K562 (cell line): ENCODE data around the gene GNPTAB. TPM values are rescaled to one million over a fixed set of nuclear protein-coding genes. Genes with fewer than 3 reads are reported as not detected.

ENCODE experiments used
- ATAC-seq: fragments of 200-7000 bp; cut with Tn5 transposase; 3 replicates; pipeline ENCODE4 v1.9.1; 2020; ENCODE audit warnings: moderate library complexity
- BruUV-seq: library from RNA; stranded (reverse); fragments of 400-500 nt; replicated peaks from 2 replicates; lab custom pipeline; 2021; lab: Mats Ljungman, UMichigan
- CTCF ChIA-PET: fragments of 300-600 bp; formaldehyde crosslinking; extraction: SDS; loops from one replicate; lab custom pipeline; 2021; ENCODE audit warnings: low intra/inter-chr PET ratio; lab: Yijun Ruan, JAX
- POLR2A ChIA-PET: fragments of 300-600, 350-650 bp; sonication (Branson Sonifier 250); formaldehyde crosslinking; extraction: SDS; loops from one replicate; lab custom pipeline; 2021; ENCODE audit warnings: antibody characterized with exemption, inconsistent platforms; lab: Yijun Ruan, JAX
- DNase-seq, 4 experiments: peaks; one replicate each; pipeline versions ENCODE4 v3.0.0 to v3.0.0-alpha.2; 2011 to 2018; ENCODE audit warnings: low spot score in 3 of 4, mixed read lengths in 3 of 4; ENCODE audit errors: extremely low read depth in 1 of 4
- FAIRE-seq: peaks from 2 replicates; lab custom pipeline; 2011; peaks lifted over from hg19 to GRCh38; lab: Jason Lieb, UNC
- H2AFZ ChIP-seq: 2 replicates; pipeline ENCODE4 v1.6.0; 2011; ENCODE audit warnings: low read depth, low read length, control low read depth, inconsistent platforms
- H3K27ac ChIP-seq: fragments of 200-600 bp; 3 replicates; pipeline ENCODE4 v1.8.0; 2011; ENCODE audit warnings: low read depth, mild to moderate bottlenecking, control low read depth, inconsistent platforms, low read length, moderate library complexity, mixed read lengths; ENCODE audit errors: extremely low read depth
- H3K27me3 ChIP-seq, 2 experiments: fragments of 300-600 bp in 1 of 2; 2 replicates in 1 of 2; 3 replicates in 1 of 2; pipeline versions ENCODE4 v1.6.0 to v1.8.0; 2011; ENCODE audit warnings: inconsistent platforms in 2 of 2, low read length in 2 of 2, mild to moderate bottlenecking in 1 of 2, mixed read lengths in 1 of 2, moderate library complexity in 1 of 2; ENCODE audit not compliant: control insufficient read depth in 2 of 2, insufficient read depth in 2 of 2
- H3K36me3 ChIP-seq: fragments of 300-600 bp; 3 replicates; pipeline ENCODE4 v1.8.0; 2011; ENCODE audit warnings: mild to moderate bottlenecking, low read length, inconsistent platforms; ENCODE audit not compliant: control insufficient read depth, insufficient read depth
- H3K4me1 ChIP-seq, 2 experiments: fragments of 200-600 bp in 1 of 2; replicated peaks in 1 of 2; 2 replicates in 1 of 2; 3 replicates in 1 of 2; pipeline versions ENCODE4 v1.5.1 to v1.8.0; 2011; ENCODE audit warnings: inconsistent platforms in 2 of 2, low read length in 2 of 2, mild to moderate bottlenecking in 1 of 2, mixed read lengths in 1 of 2, moderate library complexity in 1 of 2; ENCODE audit not compliant: control insufficient read depth in 2 of 2, insufficient read depth in 2 of 2
- H3K4me2 ChIP-seq: 2 replicates; pipeline ENCODE4 v1.6.1; 2011; ENCODE audit warnings: low read length, control low read depth, inconsistent platforms, mixed read lengths; ENCODE audit not compliant: insufficient read depth
- H3K4me3 ChIP-seq: fragments of 200-600 bp; sonication (generic), shearing (Covaris generic); 2 replicates; pipeline ENCODE4 v1.5.1; 2016; ENCODE audit warnings: control low read depth, inconsistent platforms
- H3K79me2 ChIP-seq: fragments of 200-600 bp; 3 replicates; pipeline ENCODE4 v1.8.0; 2011; ENCODE audit warnings: low read length, inconsistent platforms; ENCODE audit not compliant: control insufficient read depth, insufficient read depth
- H3K9ac ChIP-seq, 2 experiments: 2 replicates each; pipeline versions ENCODE4 v1.6.0 to v1.6.1; 2011; ENCODE audit warnings: low read depth in 2 of 2, low read length in 2 of 2, control low read depth in 1 of 2, inconsistent platforms in 1 of 2, mild to moderate bottlenecking in 1 of 2, mixed read lengths in 1 of 2; ENCODE audit not compliant: insufficient read depth in 1 of 2
- H3K9me1 ChIP-seq: one replicate; pipeline ENCODE4 v1.6.0; 2011; ENCODE audit warnings: inconsistent platforms, mild to moderate bottlenecking, low read length, moderate library complexity; ENCODE audit not compliant: control insufficient read depth, insufficient read depth
- H3K9me3 ChIP-seq: replicated peaks from 2 replicates; pipeline ENCODE4 v1.5.1; 2011; ENCODE audit warnings: low read depth, low read length, inconsistent platforms; ENCODE audit not compliant: control insufficient read depth, insufficient read depth
- H4K20me1 ChIP-seq: replicated peaks from 2 replicates; pipeline ENCODE4 v1.6.1; 2011; ENCODE audit warnings: low read length, inconsistent platforms, mixed read lengths; ENCODE audit not compliant: control insufficient read depth, insufficient read depth
- BHLHE40 ChIP-seq: IDR thresholded peaks from 2 replicates; pipeline ENCODE4 v1.6.1; 2011; ENCODE audit warnings: low read length, improper control_type of control experiment
- CBX1 ChIP-seq: sonication (generic); IDR thresholded peaks from 2 replicates; pipeline ENCODE4 v1.6.1; 2016; ENCODE audit warnings: antibody characterized with exemption, low read depth, mild to moderate bottlenecking
- FOSL1 ChIP-seq: fragments of 200-800 bp; sonication (Bioruptor generic); conservative IDR thresholded peaks from 2 replicates; pipeline ENCODE4 v1.6.1; 2016; ENCODE audit warnings: missing genetic modification characterization, missing compliant biosample characterization
- ILF3 ChIP-seq: fragments of 450-650 bp; IDR thresholded peaks from 2 replicates; pipeline ENCODE4 v1.6.1; 2018; ENCODE audit warnings: antibody characterized with exemption, mild to moderate bottlenecking, moderate library complexity, borderline replicate concordance
- KLF16 ChIP-seq: IDR thresholded peaks from 2 replicates; pipeline ENCODE4 v1.6.1; 2016; ENCODE audit warnings: antibody characterized with exemption
- MEIS2 ChIP-seq: fragments of 450-650 bp; IDR thresholded peaks from 2 replicates; pipeline ENCODE4 v1.6.1; 2014; ENCODE audit warnings: mild to moderate bottlenecking; ENCODE audit not compliant: partially characterized antibody
- MYNN ChIP-seq, 2 experiments: sonication (generic); formaldehyde crosslinking in 1 of 2; IDR thresholded peaks; 2 replicates each; pipeline versions ENCODE4 v1.5.0 to v1.6.1; 2016 to 2020; ENCODE audit warnings: antibody characterized with exemption in 1 of 2, missing genetic modification reagents in 1 of 2
- SMAD4 ChIP-seq: fragments of 250-450 bp; sonication (Bioruptor Pico); conservative IDR thresholded peaks from 2 replicates; pipeline ENCODE4 v1.8.0; 2021; ENCODE audit warnings: inconsistent platforms, mild to moderate bottlenecking, moderate library complexity
- TARDBP ChIP-seq: fragments of 450-650 bp; IDR thresholded peaks from 2 replicates; pipeline ENCODE4 v1.6.1; 2016
- TCFL5 ChIP-seq: fragments of 250-450 bp; sonication (Bioruptor Pico); conservative IDR thresholded peaks from 2 replicates; pipeline ENCODE4 v1.6.1; 2021; ENCODE audit warnings: mild to moderate bottlenecking, moderate library complexity, matching md5 sums
- TEAD1 ChIP-seq, 2 experiments: fragments of 450-650 bp in 1 of 2; sonication (generic) in 1 of 2; formaldehyde crosslinking; IDR thresholded peaks; 2 replicates each; pipeline versions ENCODE4 v1.4.0 to v1.8.0; 2020 to 2022; ENCODE audit warnings: mild to moderate bottlenecking in 2 of 2, missing genetic modification reagents in 1 of 2
- XRCC3 ChIP-seq: fragments of 450-650 bp; IDR thresholded peaks from 2 replicates; pipeline ENCODE4 v1.6.1; 2017; ENCODE audit warnings: mild to moderate bottlenecking, moderate library complexity
- ZFP30 ChIP-seq: fragments of 250-450 bp; sonication (Bioruptor Pico); IDR thresholded peaks from 2 replicates; pipeline ENCODE4 v1.8.0; 2022; ENCODE audit warnings: moderate library complexity, mild to moderate bottlenecking, inconsistent platforms, borderline replicate concordance
- ZKSCAN1 ChIP-seq: fragments of 150-350 bp; IDR thresholded peaks from 2 replicates; pipeline ENCODE4 v1.6.1; 2016; ENCODE audit warnings: low read depth, low read length
- ZNF785 ChIP-seq: fragments of 250-450 bp; sonication (Bioruptor Pico); IDR thresholded peaks from 2 replicates; pipeline ENCODE4 v1.4.0; 2020; ENCODE audit warnings: mild to moderate bottlenecking
- WGBS: fragments of 100-300 bp; shearing (Covaris generic); methylation state at CpG from one replicate; pipeline ENCODE4 v1.1.6; 2016; ENCODE audit warnings: low coverage, mixed read lengths; ENCODE audit not compliant: insufficient coverage; ENCODE audit errors: missing lambda C conversion rate; 5-methylcytosine and 5-hydroxymethylcytosine counted together
- in situ Hi-C: fragments of 300-500 bp; cut with MboI; formaldehyde crosslinking; loops from 4 replicates; pipeline ENCODE4 v1.15.0; 2018; ENCODE audit warnings: inconsistent platforms, mixed read lengths
- intact Hi-C: fragments of 100-400 bp; cut with micrococcal nuclease; formaldehyde crosslinking; loops from 2 replicates; pipeline ENCODE4 v1.14.2; 2022
- polyA plus RNA-seq, 8 experiments: library from polyadenylated mRNA; depleted of rRNA in 4 of 8; stranded (reverse) in 5 of 8; unstranded in 3 of 8; fragments of >200 nt; fragmentation: Nextera tagmentation in 2 of 8; fragmentation: Illumina TruSeq in 1 of 8; extraction: Ambion mirVana in 2 of 8; extraction: Trizol in 1 of 8; gene quantifications; 2 replicates each; pipeline versions ENCODE4 v1.2.1 to v1.2.3, GENCODE V29; 2011 to 2014; ENCODE audit warnings: inconsistent platforms in 1 of 8, missing spikeins in 1 of 8
- total RNA-seq, 7 experiments: library from RNA; depleted of rRNA in 6 of 7; stranded (reverse); fragments of >200 nt in 6 of 7; fragmentation: Illumina TruSeq in 2 of 7; extraction: Trizol in 2 of 7; gene quantifications; 2 replicates each; pipeline versions ENCODE4 v1.2.1 to v1.2.3, GENCODE V29; 2011 to 2021; ENCODE audit warnings: low replicate concordance in 1 of 7
- TF ChIP-seq, protein P1 (sequence below), 2 experiments: fragments of 450-650 bp in 1 of 2; IDR thresholded peaks; 2 replicates each; pipeline ENCODE4 v1.6.1; 2011 to 2017; ENCODE audit warnings: low read depth in 2 of 2, antibody characterized with exemption in 1 of 2, borderline replicate concordance in 1 of 2, low read length in 1 of 2, mild to moderate bottlenecking in 1 of 2, mixed read lengths in 1 of 2; ENCODE audit not compliant: control insufficient read depth in 1 of 2
- TF ChIP-seq, protein P2 (sequence below): fragments of 450-650 bp; conservative IDR thresholded peaks from 2 replicates; pipeline ENCODE4 v1.6.1; 2016; ENCODE audit warnings: missing genetic modification characterization, low read depth, mild to moderate bottlenecking, missing compliant biosample characterization, moderate library complexity

GNPTAB gene
- total and polyA plus RNA-seq, 9 of the 15 experiments (the other 6 are each of a cell fraction or from before 2014, with no cell fraction given), result 5.9 to 23.2 (median 19.3) TPM

DNA sequence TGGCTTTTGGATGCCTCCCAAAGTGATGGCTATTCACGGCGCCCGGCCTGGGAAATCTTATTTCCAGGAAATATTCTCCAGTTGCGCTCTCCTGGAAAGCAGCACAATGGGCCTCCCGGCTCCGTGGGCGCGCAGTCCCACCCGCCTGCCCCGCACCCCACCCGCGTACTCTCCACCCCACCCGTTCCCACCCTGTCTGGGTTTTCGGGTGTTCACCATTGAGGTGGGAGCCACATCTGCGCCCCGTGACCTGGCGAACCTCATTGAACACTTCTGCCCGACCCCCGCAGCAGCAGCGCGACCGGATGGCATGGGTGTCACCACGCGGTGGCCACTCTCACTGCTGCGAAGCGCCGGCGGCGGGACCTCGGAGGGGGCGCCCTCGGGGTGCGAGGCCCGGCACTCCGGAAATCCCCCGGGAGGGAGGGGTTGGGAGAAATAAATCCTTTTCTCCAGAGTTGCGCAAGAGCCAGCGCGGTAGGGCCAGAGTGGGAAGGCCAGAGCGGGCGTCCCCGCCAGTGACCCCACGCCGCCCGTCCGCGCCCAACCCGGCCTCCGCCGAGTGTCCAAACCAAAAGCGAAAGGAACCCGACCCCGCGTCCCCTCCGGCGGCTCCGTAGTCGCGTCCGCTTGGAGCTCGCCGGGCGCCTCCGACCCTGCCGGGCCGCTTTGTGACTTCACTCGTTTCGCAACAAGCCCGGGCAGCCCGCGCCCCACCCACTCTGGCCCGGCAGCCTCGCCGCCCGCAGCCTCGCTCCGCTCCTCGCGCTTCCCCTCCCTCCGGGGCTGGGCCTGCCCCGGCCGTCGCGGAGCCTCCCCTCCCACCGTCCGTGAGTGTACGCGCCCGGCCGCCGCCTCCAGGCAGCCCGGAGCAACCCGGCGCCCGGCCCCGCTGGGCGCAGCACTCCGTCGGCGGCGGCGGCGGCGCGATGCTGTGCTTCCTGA is 46.4 kb upstream of the GNPTAB start, which contains the start of gene DRAM1:
DRAM1 (plus strand) TSS at position 720 of the 945 bp plus-strand sequence; CDS start at position 930, 210 bp downstream.
- ChIA-PET POLR2A (interaction anchor here (0.6 to 1.6 kb wide), 11 partner anchors 8 to 85 kb away, joined by 3 to 5 read pairs (median 4); no protein-coding TSS in a partner anchor), CTCF (no interaction called here)
- intact Hi-C loops (no loop called here), in situ Hi-C loops (no loop called here)
- peak within 1 kb of the TSS; percentile 99 for H2AFZ ChIP-seq
- H3K4me3 ChIP-seq, result peak within 1 kb of the TSS; percentile 58
- no peaks in the 10 kb centered on the region for H3K79me2 ChIP-seq
- ATAC-seq, result peak; percentile 94
- no peaks in the 10 kb centered on the region for H3K36me3 ChIP-seq
- peak within 1 kb of the TSS; percentile 87 to 98 for H3K9ac ChIP-seq
- no peak for FAIRE-seq
- H3K4me1 ChIP-seq, result peaks cover 14 to 17% of the 10 kb centered on the region in 2 experiments; a peak in 4 of 5 replicates
- TSS peak; percentile 90 for BruUV-seq
- H3K9me1 ChIP-seq, result no peaks in the 10 kb centered on the region
- peak; percentile 81 to 91 (median 86) for DNase-seq
- 1% methylated on average over 69 of the region's 105 CpGs for WGBS
- peak within 1 kb of the TSS; percentile 87 for H3K27ac ChIP-seq
- no peaks in the 10 kb centered on the region for H3K27me3 ChIP-seq
- H4K20me1 ChIP-seq, result no peaks in the 10 kb centered on the region
- peak within 1 kb of the TSS; percentile 89 for H3K4me2 ChIP-seq
- H3K9me3 ChIP-seq, result no peaks in the 10 kb centered on the region
- peak; percentile 88 for TF ChIP-seq CBX1
- peak; percentile 85 for TF ChIP-seq SMAD4 (CRISPR knock-in tag)
- TF ChIP-seq TCFL5 (CRISPR knock-in tag), result no peak
- TF ChIP-seq BHLHE40, result no peak
- no peak; the same call in 1 of the 2 replicates for TF ChIP-seq ILF3
- no peak for TF ChIP-seq ZKSCAN1
- TF ChIP-seq ZNF785, result no peak
- TF ChIP-seq MEIS2, result peak; percentile 1
- peak in 1 of 2 experiments; percentile 34; a peak in 1 of 4 replicates for TF ChIP-seq TEAD1 (CRISPR knock-in tag; IDR thresholded peaks at IDR 0.05)
- TF ChIP-seq, protein P1, sequence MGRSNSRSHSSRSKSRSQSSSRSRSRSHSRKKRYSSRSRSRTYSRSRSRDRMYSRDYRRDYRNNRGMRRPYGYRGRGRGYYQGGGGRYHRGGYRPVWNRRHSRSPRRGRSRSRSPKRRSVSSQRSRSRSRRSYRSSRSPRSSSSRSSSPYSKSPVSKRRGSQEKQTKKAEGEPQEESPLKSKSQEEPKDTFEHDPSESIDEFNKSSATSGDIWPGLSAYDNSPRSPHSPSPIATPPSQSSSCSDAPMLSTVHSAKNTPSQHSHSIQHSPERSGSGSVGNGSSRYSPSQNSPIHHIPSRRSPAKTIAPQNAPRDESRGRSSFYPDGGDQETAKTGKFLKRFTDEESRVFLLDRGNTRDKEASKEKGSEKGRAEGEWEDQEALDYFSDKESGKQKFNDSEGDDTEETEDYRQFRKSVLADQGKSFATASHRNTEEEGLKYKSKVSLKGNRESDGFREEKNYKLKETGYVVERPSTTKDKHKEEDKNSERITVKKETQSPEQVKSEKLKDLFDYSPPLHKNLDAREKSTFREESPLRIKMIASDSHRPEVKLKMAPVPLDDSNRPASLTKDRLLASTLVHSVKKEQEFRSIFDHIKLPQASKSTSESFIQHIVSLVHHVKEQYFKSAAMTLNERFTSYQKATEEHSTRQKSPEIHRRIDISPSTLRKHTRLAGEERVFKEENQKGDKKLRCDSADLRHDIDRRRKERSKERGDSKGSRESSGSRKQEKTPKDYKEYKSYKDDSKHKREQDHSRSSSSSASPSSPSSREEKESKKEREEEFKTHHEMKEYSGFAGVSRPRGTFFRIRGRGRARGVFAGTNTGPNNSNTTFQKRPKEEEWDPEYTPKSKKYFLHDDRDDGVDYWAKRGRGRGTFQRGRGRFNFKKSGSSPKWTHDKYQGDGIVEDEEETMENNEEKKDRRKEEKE (IDR thresholded peaks at IDR 0.05; ENCODE audit: borderline replicate concordance in 1 of 2, control insufficient read depth in 1 of 2, low read depth in 2 of 2, low read length in 1 of 2), result peak in 1 of 2 experiments; percentile 80; a peak in 1 of 4 replicates
- TF ChIP-seq ZFP30 (CRISPR knock-in tag), result no peak
- TF ChIP-seq, protein P2, sequence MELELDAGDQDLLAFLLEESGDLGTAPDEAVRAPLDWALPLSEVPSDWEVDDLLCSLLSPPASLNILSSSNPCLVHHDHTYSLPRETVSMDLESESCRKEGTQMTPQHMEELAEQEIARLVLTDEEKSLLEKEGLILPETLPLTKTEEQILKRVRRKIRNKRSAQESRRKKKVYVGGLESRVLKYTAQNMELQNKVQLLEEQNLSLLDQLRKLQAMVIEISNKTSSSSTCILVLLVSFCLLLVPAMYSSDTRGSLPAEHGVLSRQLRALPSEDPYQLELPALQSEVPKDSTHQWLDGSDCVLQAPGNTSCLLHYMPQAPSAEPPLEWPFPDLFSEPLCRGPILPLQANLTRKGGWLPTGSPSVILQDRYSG (tag), result 0 out of 2 replicates have a peak, but pooled peaks have one; percentile 40
- 0 out of 2 replicates have a peak, but pooled peaks have one; percentile 16 for TF ChIP-seq TARDBP
- no peak for TF ChIP-seq KLF16
- TF ChIP-seq MYNN (IDR thresholded peaks at IDR 0.05), result no peak
- TF ChIP-seq MYNN (CRISPR knock-in tag; IDR thresholded peaks at IDR 0.05), result no peak
- TF ChIP-seq XRCC3, result no peak
- peak; percentile 55 for TF ChIP-seq FOSL1 (tag)
